Left lung (tissue), 10 donors: ENCODE measurements around the gene ZDHHC5. TPM values are rescaled to one million over a fixed set of nuclear protein-coding genes. Genes with fewer than 3 reads are reported as not detected.

Experiments used
- ATAC-seq: fragments of 200-7000 bp; cut with Tn5 transposase; one replicate; pipeline ENCODE4 v1.9.1; 2020; ENCODE audit warnings: moderate library complexity
- DNase-seq, 4 donors: peaks; one replicate each; pipeline ENCODE4 v3.0.0-alpha.2; 2013 to 2020
- H3K27ac ChIP-seq, 2 donors: fragments of 200-600 bp; sonication (generic) in 1 of 2; one replicate each; pipeline versions ENCODE4 v1.5.0 to v1.8.0; 2020 to 2021
- H3K27me3 ChIP-seq, 2 donors: fragments of 200-600 bp; sonication (generic) in 1 of 2; one replicate each; pipeline versions ENCODE4 v1.5.0 to v1.8.0; 2020 to 2021
- H3K36me3 ChIP-seq, 2 donors: fragments of 200-600 bp; sonication (generic) in 1 of 2; one replicate each; pipeline versions ENCODE4 v1.5.0 to v1.8.0; 2020 to 2021
- H3K4me1 ChIP-seq, 2 donors: fragments of 200-600 bp; one replicate each; pipeline ENCODE4 v1.8.0; 2021
- H3K4me3 ChIP-seq, 2 donors: fragments of 200-600 bp; sonication (generic) in 1 of 2; one replicate each; pipeline versions ENCODE4 v1.5.0 to v1.8.0; 2020 to 2021; ENCODE audit warnings: mild to moderate bottlenecking in 1 of 2
- H3K9me3 ChIP-seq, 2 donors: fragments of 200-600 bp; sonication (generic) in 1 of 2; one replicate each; pipeline versions ENCODE4 v1.5.0 to v1.8.0; 2020 to 2021
- intact Hi-C, 2 donors: fragments of 100-400 bp; cut with DNase I; formaldehyde crosslinking; loops; one replicate each; pipeline versions ENCODE4 v1.11.2 to v1.14.2; 2022
- polyA plus RNA-seq, 6 donors: library from polyadenylated mRNA; unstranded; fragments of 120-200 nt; gene quantifications; one replicate each; pipeline ENCODE4 v1.2.1, GENCODE V29; 2013; ENCODE audit not compliant: insufficient read length in 6 of 6
- total RNA-seq, 2 donors: library from RNA; stranded (reverse); fragmentation: NEBNext Ultra II Directional; extraction: Animal tissue kit (Norgen Biotek cat#: 25700); gene quantifications; one replicate each; pipeline ENCODE4 v1.2.1, GENCODE V29; 2021
- TF ChIP-seq, protein P1 (sequence below), 2 donors: fragments of 200-600 bp; sonication (generic) in 1 of 2; IDR thresholded peaks; one replicate each; pipeline versions ENCODE4 v1.5.0 to v1.8.0; 2021; ENCODE audit warnings: antibody characterized with exemption in 2 of 2
- donor health status: DM: no; HTN: yes; CAD: no.
- donor health status: DM: no; HTN: no; CAD: no.

ZDHHC5 gene
- total and polyA plus RNA-seq, 8 donors = 37.5 to 83.6 (median 43.9) TPM

DNA sequence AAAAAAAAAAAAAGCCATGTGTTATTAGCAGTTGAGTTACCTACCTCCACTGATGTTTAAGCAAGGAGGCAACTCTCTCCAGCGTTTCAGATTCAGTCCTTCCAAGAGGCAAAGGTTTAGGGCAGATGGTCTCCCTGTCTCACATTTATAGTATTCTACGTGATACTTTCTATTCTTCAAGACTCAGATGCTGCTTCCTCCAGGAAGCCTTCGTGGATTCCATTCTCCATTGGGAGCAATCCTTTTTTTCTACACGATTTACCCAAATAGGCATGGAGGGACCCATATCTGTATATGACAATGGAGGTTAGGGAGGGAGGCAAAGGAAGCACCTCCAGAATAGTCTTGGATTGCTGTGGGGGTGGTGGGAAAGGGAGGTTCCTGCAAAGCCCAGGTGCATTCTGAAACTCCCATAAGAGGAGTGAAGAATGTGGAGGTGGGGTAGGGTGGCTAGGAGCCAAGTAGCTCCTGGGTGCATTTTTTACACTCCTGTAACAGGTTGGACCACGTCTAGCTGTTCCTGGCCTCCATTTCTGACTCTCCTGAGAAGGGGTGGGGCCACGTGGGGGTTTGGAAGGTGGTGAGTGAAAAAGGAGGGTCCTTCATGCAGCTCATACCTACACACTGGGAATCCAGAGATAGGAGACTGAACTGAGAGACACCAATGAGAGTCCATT, 34.4 kb upstream of the ZDHHC5 start:
- intact Hi-C loops = no loop called here
- TF ChIP-seq, protein P1, sequence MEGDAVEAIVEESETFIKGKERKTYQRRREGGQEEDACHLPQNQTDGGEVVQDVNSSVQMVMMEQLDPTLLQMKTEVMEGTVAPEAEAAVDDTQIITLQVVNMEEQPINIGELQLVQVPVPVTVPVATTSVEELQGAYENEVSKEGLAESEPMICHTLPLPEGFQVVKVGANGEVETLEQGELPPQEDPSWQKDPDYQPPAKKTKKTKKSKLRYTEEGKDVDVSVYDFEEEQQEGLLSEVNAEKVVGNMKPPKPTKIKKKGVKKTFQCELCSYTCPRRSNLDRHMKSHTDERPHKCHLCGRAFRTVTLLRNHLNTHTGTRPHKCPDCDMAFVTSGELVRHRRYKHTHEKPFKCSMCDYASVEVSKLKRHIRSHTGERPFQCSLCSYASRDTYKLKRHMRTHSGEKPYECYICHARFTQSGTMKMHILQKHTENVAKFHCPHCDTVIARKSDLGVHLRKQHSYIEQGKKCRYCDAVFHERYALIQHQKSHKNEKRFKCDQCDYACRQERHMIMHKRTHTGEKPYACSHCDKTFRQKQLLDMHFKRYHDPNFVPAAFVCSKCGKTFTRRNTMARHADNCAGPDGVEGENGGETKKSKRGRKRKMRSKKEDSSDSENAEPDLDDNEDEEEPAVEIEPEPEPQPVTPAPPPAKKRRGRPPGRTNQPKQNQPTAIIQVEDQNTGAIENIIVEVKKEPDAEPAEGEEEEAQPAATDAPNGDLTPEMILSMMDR (IDR thresholded peaks at IDR 0.05) = no peak
- no peak for DNase-seq

DNA sequence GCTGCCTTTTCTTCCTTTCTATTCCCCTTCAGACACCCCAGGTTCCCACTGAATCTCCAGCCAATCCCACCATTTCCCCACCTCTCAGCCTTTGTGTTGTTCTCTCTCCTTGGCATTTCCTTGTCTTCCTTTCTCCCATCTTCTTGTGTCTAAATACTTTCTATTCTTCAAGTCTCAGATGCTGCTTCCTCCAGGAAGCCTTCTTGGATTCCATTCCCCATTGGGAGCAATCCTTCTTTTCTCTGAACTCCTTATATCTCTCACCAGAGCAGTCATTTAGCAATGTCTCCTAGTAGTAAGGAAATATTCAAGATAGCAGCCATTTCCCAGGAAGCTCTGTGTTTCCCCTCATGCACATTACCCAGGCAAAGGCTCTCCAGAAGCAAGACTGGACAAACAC, 33.6 kb upstream of the ZDHHC5 start:
- Histone ChIP-seq H3K36me3 (no peaks in the 10 kb centered on the region), H3K4me1 (peaks cover 8 to 16% of the 10 kb centered on the region in 2 donors), H3K27ac (no peak overlapping the region), H3K27me3 (peaks cover 0 to 27% of the 10 kb centered on the region in 2 donors), H3K4me3 (no peak overlapping the region), H3K9me3 (no peaks in the 10 kb centered on the region)
- TF ChIP-seq, protein P1 (IDR thresholded peaks at IDR 0.05) = no peak
- ATAC-seq = no peak
- intact Hi-C loops = no loop called here
- DNase-seq = no peak

More for the DNA sequence above, 34.4 kb upstream of the ZDHHC5 start:
- Histone ChIP-seq H3K36me3 (no peaks in the 10 kb centered on the region), H3K27ac (no peak overlapping the region), H3K9me3 (no peaks in the 10 kb centered on the region), H3K4me3 (no peak overlapping the region), H3K27me3 (peaks cover 0 to 19% of the 10 kb centered on the region in 2 donors), H3K4me1 (peaks cover 6 to 11% of the 10 kb centered on the region in 2 donors)
- ATAC-seq = no peak

DNA sequence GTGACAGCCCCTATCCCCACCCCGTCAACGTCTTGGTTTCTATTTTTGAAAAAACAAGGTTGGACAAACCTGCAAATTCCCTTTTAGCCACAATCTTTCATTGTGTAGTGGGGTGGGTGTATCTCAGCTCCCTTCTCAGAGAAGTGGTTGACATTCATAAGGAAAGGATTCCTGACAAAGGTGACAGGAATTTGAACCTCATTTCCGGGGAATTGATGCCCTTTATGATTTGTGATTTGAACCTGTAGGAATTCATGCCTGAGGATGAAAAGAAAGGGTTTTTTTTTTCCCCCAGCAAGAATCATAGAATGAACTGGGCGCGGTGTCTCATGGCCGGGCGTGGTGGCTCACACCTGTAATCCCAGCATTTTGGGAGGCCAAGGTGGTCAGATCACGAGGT, 32.7 kb upstream of the ZDHHC5 start:
- intact Hi-C loops = no loop called here
- no peak for ATAC-seq
- TF ChIP-seq, protein P1 (IDR thresholded peaks at IDR 0.05) = no peak
- no peaks in the 10 kb centered on the region for H3K36me3 ChIP-seq
- no peaks in the 10 kb centered on the region for H3K9me3 ChIP-seq
- no peak overlapping the region for H3K27ac ChIP-seq
- H3K4me1 ChIP-seq = peaks cover 11 to 25% of the 10 kb centered on the region in 2 donors
- no peak for DNase-seq
- H3K4me3 ChIP-seq = no peak overlapping the region
- peaks cover 0 to 36% of the 10 kb centered on the region in 2 donors for H3K27me3 ChIP-seq

DNA sequence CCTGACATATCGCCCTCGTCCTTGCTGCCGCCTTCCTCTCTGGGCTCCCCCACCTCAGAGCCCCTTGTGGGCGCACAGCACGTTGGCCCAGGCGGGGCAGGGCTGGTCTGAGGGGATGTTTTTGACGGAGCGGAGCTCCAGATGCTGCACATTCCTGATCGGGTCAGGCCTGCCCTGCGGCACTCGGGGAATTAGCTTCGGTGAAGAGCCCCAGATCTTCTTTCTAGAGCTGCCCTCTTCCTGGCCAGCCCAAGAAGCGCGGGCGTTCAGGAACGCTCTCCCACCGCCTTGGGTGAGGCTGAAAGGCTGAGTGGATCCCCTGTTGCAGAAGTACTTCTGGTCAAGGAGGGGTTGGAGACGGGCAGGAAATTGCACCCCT, 30.3 kb upstream of the ZDHHC5 start:
- DNase-seq = no peak
- H3K36me3 ChIP-seq = no peaks in the 10 kb centered on the region
- peak overlapping the region in 1 of 2 donors; percentile 79 for H3K27ac ChIP-seq
- H3K4me3 ChIP-seq = peak overlapping the region; percentile 62 to 65
- TF ChIP-seq, protein P1 (IDR thresholded peaks at IDR 0.05) = no peak
- H3K4me1 ChIP-seq = peaks cover 17 to 35% of the 10 kb centered on the region in 2 donors
- peak; percentile 25 for ATAC-seq
- intact Hi-C loops = no loop called here
- peaks cover 0 to 36% of the 10 kb centered on the region in 2 donors for H3K27me3 ChIP-seq
- no peaks in the 10 kb centered on the region for H3K9me3 ChIP-seq

DNA sequence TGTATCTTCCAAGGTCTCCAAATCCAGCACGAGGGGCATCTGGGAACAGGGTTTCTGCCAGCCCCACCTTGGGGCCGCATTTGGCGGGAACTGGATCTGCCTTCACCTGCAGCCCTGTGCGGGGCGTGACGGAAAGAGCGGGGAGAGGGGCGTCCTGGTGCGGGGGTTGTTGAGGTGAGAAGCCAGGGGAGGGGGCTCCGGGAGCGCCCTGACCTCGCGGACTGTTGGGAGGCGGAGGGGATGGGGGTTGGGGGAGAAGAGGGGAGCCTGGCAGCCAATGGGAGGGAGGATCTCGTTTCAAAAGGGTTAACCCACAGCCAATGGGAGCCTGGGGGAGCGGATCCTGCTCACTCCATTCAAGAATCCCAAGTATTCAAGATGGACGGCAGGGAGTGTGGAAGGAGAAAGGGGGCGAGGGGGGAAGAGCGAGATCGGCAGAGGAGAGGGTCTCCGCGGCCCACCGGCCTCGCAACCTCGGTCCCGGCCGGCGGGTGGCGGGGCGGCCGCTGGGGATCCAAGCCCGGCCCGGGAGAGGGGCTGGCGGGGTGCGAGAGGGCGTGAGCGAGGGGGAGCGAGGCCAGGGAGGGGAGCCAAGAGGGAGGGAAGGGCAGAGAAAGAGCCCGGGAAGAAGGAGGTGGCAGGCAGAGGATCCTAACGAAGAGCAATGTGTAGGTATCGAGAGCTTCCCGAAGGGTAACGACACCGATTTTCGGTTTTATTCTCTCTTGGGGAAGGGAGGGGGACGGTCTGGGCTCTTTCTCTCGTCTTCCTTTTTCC, 29.7 kb upstream of the ZDHHC5 start:
- intact Hi-C loops = no loop called here
- no peaks in the 10 kb centered on the region for H3K9me3 ChIP-seq
- peaks cover 0 to 36% of the 10 kb centered on the region in 2 donors for H3K27me3 ChIP-seq
- H3K27ac ChIP-seq = peak overlapping the region; percentile 76 to 79
- H3K4me1 ChIP-seq = peaks cover 17 to 35% of the 10 kb centered on the region in 2 donors
- DNase-seq (peak; percentile 75 to 94 (median 84)), ATAC-seq (peak; percentile 92)
- H3K4me3 ChIP-seq = peak overlapping the region; percentile 62 to 65
- no peaks in the 10 kb centered on the region for H3K36me3 ChIP-seq
- TF ChIP-seq, protein P1 (IDR thresholded peaks at IDR 0.05) = no peak
